CD4-positive, alpha-beta T cell treated with Interferon alpha-2 for 1 hour (primary cell): ENCODE data around the gene PTGR3.
A peak's percentile ranks its signal among the peaks of the same experiment; 100 is the strongest.

Source experiments
- DNase-seq, 2 donors: peaks; one replicate each; pipeline ENCODE4 v3.0.0-alpha.2; 2020 to 2022

The PTGR3 gene

DNA sequence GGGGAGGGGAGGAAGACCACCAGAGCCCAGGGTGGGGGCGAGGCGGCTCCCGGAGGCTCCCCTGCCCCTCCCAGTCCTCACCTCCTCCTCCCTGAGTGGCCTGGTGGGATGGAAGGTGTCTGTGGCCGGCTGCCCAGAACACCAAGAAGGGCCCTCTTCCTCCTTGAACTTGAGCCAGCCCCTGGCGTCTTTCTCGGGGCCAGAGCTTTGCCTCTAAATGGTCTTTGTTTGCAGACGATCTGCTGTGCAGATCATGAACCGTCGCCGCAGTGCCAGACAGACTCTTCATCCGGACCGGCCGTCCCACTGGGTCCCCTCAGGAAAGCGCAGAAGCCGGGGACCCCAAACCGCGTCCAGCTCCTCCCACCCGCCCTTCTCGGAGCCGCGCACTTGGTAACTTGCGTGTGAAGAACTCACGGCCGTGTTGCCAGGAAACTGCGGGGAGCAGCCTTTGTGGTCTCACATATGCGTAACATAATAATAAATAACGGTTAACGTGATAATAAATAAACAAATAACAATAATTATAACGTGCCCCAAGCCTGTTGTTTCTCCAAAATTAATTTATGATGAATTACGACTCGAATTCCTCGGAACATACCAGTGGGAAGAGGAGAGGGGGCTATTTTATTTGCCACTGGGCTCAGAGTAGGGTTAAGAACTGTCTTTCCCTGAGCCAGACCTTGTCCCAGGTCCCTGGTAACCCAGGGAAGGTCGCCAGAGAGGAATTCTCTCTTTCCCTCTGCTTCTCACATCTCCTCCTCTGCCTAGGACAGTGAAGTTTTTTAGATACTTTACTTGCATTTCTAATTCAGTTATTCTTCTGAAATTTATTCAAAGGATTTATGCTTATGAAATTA is 41.0 kb downstream of the PTGR3 start:
- no peak for DNase-seq

DNA sequence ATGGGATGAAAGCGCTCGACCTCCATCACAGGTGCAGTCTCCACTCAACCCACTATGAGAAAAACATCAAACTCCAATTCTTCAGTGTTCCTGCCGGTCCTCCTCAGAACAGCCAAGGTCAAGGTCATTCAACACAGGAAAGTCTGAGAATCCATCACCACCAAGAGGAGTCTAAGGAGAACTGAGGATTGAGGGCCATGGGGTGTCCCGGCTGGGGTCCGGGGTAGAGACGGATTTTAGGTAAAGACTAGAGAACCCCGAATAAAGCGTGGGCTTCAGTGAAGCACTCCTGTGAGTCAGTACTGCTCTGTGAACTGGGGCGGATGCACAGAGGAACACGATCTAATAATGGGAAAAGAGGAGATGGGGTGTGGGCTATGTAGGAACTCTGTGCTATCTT is 41.8 kb downstream of the PTGR3 start:
- DNase-seq: no peak

DNA sequence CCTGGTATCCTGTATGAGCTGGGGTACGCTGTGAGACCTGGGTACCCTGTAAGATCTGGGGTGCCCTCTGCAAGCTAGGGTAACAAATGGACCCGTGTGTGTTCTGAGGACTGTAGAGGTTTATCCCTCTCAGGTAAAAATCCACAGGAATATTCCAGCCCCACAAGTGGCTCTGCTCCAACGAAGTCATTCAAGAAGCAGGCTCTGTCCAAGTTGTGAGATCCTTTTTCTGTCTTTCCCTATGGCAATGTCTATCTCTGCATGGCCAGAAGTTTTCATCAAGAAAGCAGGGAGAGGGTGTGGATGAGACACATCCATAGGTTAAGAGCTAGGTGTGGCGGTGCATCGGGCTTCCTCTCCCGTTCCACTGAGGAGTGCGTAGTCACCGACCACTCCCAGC is 43.0 kb downstream of the PTGR3 start:
- no peak for DNase-seq

DNA sequence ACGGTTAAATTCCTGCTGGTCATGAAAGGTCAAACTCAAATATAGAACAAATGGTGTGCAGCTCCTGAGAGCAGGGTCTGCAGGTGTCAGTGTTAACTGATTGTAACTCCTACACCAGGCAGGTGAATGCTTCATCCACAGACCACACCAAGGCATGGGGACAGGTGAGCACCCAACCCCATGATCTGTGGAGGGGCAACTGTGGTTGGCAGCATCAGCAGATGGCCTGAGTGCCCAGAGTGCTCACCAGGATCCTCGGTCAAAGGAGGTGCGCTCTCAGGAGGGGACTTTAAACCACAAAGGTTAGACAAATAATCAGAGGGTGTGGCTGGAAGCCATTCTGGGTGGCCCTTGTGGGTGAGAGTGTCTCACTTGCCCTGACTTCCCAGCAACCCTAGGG is 44.5 kb downstream of the PTGR3 start:
- no peak for DNase-seq

DNA sequence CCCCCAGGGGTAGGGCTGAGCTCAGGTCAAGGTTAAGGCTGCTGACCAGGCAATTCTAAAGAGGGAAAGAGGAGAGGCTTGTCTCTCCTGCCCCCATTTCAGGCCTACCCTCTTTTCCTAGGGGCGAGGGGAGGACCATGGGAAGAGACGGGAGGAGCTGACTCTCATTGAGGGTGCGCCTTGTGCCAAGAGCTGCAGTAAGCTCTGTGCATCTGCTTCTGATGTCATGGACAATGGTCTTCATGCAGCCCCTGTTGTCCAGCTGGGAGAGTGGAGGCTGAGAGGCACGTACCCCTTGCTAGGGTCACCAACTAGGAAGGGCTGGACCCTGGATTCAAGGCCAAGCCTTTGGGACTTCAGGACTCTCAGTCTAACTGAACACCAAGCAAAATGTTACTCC is 45.2 kb downstream of the PTGR3 start:
- no peak for DNase-seq

DNA sequence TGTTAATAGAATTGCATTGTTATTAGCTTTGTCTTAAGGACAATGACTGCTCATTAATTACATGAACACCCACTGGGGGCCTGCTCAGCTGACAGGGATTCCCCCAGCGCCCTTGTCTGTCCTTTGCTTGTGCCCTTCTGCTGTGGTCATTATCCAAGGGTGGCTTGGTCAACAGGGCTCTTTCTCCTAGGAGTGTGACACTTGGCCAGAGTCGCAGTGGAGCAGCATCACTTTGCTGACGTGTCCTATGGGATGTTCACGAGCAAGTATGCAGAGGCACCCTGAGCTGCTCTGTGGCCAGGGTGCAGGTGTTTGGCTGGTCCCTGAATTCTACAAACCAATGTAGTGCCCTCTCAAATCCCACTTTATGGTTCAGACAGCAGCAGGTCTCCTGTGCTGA is 46.0 kb downstream of the PTGR3 start:
- DNase-seq: no peak

DNA sequence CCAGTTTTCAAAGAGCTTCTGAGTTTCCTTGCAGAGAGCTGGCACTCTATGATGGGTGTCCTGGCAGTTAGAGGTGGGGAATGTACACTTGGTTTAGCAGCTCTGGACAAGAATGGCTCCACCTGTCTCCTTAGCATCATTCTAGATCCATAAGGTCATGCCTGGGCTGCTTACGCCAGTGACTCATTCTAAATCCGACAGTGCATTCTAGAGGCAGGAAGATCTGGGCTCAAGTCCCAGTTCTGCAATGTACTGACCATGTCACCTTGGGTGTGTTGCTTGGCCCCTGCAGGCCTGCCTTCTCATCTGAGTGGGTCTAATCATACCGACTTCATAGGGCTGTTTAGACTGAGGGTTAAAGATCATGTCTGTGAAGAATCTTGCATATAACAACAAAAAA is 46.5 kb downstream of the PTGR3 start:
- DNase-seq: no peak

DNA sequence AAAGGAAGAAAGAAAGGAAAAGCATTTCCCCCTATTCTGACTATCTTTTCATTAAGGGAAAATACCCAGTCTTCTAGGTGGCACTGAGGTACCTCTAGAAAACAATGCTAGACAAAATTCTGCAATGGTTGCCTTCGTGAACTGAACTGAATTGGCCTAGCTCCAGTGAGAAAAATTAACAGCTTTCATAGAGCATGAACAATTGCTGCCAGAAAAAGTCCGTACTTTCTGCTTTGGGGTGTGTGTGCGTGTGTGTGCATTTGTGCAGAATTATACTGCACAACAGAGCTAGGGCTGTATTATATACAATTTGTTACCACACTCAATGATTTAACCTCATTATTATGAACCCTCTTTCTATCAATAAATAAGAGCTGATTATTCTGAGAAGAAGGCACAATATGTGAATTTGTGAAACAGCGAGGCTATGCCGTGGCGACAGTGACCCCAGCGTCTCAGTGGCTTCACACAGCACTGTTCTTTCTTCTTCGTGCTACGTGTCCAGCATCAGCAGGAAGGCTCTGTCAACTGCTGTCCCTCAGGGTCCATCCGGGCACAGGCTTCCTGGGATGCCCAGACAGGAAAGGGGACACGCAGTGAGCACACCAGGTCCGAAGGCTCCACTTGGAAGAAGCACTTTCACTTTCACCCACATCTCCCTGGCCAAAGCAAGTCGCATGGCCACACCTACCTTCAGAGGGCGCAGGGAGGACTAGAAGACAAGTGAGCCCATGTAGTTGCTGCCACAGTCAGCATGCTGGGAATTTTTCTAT is 47.5 kb downstream of the PTGR3 start:
- peak; percentile 31 to 44 for DNase-seq

DNA sequence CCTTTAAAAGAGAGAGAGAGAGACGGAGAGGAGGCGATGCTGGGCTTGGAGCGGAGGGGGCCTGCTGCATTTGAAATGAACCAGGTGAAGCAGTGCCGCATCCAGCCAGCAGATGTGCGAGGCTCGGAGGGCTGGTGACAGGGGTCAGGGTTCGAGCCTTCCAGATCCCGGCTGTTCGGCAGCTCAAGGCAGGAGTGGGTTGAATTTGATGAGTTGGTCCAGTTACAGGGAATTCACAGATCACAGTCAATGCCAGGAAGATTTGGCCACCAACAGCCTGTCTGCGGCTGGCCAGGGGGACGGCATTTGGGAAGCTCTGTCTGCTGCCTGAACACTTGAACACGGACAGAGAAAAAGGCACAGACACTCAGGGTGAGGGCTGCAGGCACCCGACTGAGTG is 48.6 kb downstream of the PTGR3 start:
- DNase-seq: no peak

DNA sequence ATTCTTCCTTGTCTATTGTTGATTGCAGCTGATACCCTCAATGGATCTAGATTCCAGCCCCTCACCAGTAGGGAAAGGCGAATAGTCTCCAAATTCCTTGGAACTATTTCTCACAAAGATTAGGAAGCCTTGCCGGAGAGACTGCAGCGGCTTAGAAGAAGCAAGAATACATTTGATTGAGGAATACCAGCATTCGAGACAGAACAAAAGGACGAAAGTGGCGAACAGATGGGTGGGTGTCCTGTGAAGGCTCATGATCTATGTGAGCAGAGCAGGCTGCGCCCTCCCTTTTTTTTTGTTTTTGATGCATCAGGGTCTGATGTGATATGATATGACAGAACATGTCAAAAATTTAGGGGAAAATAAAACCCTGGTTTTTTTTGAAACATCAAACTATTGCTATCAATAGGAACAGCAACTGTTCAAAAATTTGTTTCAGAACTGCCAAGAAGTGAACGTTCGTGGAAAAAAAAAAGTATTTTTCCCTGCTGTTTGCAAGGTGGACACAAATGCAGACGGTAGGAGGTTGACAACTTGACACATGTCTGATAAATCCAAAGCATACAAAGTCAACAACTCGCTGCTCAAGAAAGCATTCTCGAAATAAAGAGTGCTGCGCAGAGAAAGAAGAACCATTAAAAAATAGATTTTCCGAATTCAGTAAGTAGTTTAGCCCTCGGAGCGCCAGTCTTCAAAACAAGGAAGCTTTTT is 49.1 kb downstream of the PTGR3 start:
- DNase-seq: no peak

DNA sequence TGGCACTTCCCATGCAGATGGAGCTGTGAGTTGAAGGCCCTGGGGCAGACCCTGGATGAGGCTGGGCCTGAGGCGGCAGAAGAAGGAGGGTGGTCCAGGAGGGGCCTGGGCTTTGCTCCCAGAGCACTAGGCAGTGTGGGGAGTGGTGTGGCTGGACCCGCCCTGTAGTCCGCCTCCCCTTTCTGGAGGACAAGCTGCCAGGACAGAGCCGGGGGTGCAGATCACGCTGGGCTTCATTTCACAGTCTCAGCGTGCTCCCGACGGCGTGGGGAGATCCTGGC is 49.8 kb downstream of the PTGR3 start:
- no peak for DNase-seq
